Iris pigment epithelial cell (primary cell): ENCODE results near the gene COA5.

ENCODE experiments used
- DNase-seq: peaks from one replicate; pipeline ENCODE4 v3.0.0-alpha.2; 2011; ENCODE audit warnings: low read depth

COA5 gene

GRCh38 chr2:98608116-98608961 lies at the start of gene COA5, which contains the start of gene UNC50:
Gene COA5 (minus strand): TSS chr2:98608512. CDS start chr2:98608405, 107 bp downstream.
Gene UNC50 (plus strand): TSS chr2:98608589. CDS start chr2:98609760, 1,171 bp downstream.
- peak; percentile 92 for DNase-seq

- DNase-seq: no peak
Observed at GRCh38 chr2:98656800-98657199, 48.5 kb upstream of the COA5 start.

GRCh38 chr2:98654699-98655495 lies 46.6 kb upstream of the COA5 start:
- DNase-seq: no peak

GRCh38 chr2:98650998-98651397 lies 42.7 kb upstream of the COA5 start:
- no peak for DNase-seq

GRCh38 chr2:98649992-98650375 lies 41.7 kb upstream of the COA5 start:
- no peak for DNase-seq

- peak; percentile 70 for DNase-seq
Observed at GRCh38 chr2:98649135-98649991, 41.1 kb upstream of the COA5 start.

GRCh38 chr2:98648451-98648850 lies 40.1 kb upstream of the COA5 start:
- no peak for DNase-seq

- no peak for DNase-seq
Observed at GRCh38 chr2:98647636-98648035, 39.3 kb upstream of the COA5 start.

- DNase-seq: peak; percentile 52
Observed at GRCh38 chr2:98643496-98644100, 35.3 kb upstream of the COA5 start.

GRCh38 chr2:98637401-98638147 lies 29.3 kb upstream of the COA5 start:
- DNase-seq: no peak

- DNase-seq: peak; percentile 15
Observed at GRCh38 chr2:98634406-98635092, 26.2 kb upstream of the COA5 start.

- no peak for DNase-seq
Observed at GRCh38 chr2:98632351-98632750, 24.0 kb upstream of the COA5 start.

- peak; percentile 69 for DNase-seq
Observed at GRCh38 chr2:98623657-98624056, 15.3 kb upstream of the COA5 start.

GRCh38 chr2:98617149-98617548 lies 8.8 kb upstream of the COA5 start:
- DNase-seq: no peak

- DNase-seq: no peak
Observed at GRCh38 chr2:98615481-98615880, 7.2 kb upstream of the COA5 start.

- no peak for DNase-seq
Observed at GRCh38 chr2:98614024-98614739, 5.9 kb upstream of the COA5 start.

GRCh38 chr2:98608962-98609604 lies 771 bp upstream of the COA5 start:
- DNase-seq: peak; percentile 67

- peak; percentile 20 for DNase-seq
Observed at GRCh38 chr2:98607741-98608115, 584 bp downstream of the COA5 start.

GRCh38 chr2:98607104-98607503 lies 1.2 kb downstream of the COA5 start:
- DNase-seq: no peak
